ENCODE measurements around the gene SHROOM3.

SHROOM3 gene

GRCh38 chr4:76623217-76624045, 188.4 kb downstream of the SHROOM3 start:
- DNase-seq (ENCODE audit: low read depth, low spot score), result no peak

GRCh38 chr4:76624241-76624681, 189.2 kb downstream of the SHROOM3 start:
- DNase-seq (ENCODE audit: low read depth, low spot score), result no peak

GRCh38 chr4:76624931-76625715, 190.1 kb downstream of the SHROOM3 start:
- DNase-seq (ENCODE audit: low read depth, low spot score), result no peak

- DNase-seq (ENCODE audit: low read depth, low spot score), result no peak
Observed at GRCh38 chr4:76626686-76627465, 191.8 kb downstream of the SHROOM3 start.

- no peak for DNase-seq (ENCODE audit: low read depth, low spot score)
Observed at GRCh38 chr4:76628251-76628650, 193.2 kb downstream of the SHROOM3 start.

GRCh38 chr4:76630741-76631140, 195.7 kb downstream of the SHROOM3 start:
- DNase-seq (ENCODE audit: low read depth, low spot score), result no peak

- no peak for DNase-seq (ENCODE audit: low read depth, low spot score)
Observed at GRCh38 chr4:76634220-76634619, 199.2 kb downstream of the SHROOM3 start.

GRCh38 chr4:76637712-76638361, 202.8 kb downstream of the SHROOM3 start:
- DNase-seq (ENCODE audit: low read depth, low spot score), result no peak

GRCh38 chr4:76639288-76639687, 204.3 kb downstream of the SHROOM3 start:
- no peak for DNase-seq (ENCODE audit: low read depth, low spot score)

- DNase-seq (ENCODE audit: low read depth, low spot score), result no peak
Observed at GRCh38 chr4:76640353-76640910, 205.4 kb downstream of the SHROOM3 start.

GRCh38 chr4:76641351-76641750, 206.3 kb downstream of the SHROOM3 start:
- DNase-seq (ENCODE audit: low read depth, low spot score), result no peak

- DNase-seq (ENCODE audit: low read depth, low spot score), result no peak
Observed at GRCh38 chr4:76641758-76642157, 206.7 kb downstream of the SHROOM3 start.

GRCh38 chr4:76644831-76645485, 209.9 kb downstream of the SHROOM3 start:
- DNase-seq (ENCODE audit: low read depth, low spot score), result no peak

- no peak for DNase-seq (ENCODE audit: low read depth, low spot score)
Observed at GRCh38 chr4:76649086-76649485, 214.1 kb downstream of the SHROOM3 start.

- no peak for DNase-seq (ENCODE audit: low read depth, low spot score)
Observed at GRCh38 chr4:76651616-76652015, 216.6 kb downstream of the SHROOM3 start.

GRCh38 chr4:76652389-76652788, 217.4 kb downstream of the SHROOM3 start:
- DNase-seq (ENCODE audit: low read depth, low spot score), result no peak

GRCh38 chr4:76654084-76654483, 219.1 kb downstream of the SHROOM3 start:
- no peak for DNase-seq (ENCODE audit: low read depth, low spot score)

GRCh38 chr4:76654791-76655190, 219.8 kb downstream of the SHROOM3 start:
- DNase-seq (ENCODE audit: low read depth, low spot score), result no peak

- no peak for DNase-seq (ENCODE audit: low read depth, low spot score)
Observed at GRCh38 chr4:76655566-76656479, 220.8 kb downstream of the SHROOM3 start.

- no peak for DNase-seq (ENCODE audit: low read depth, low spot score)
Observed at GRCh38 chr4:76657443-76657842, 222.4 kb downstream of the SHROOM3 start.

Data from activated naive CD8-positive, alpha-beta T cell treated with anti-CD3 and anti-CD28 coated beads, Interleukin-2, amount 50 U/mL, for 16 hours (primary cell).